Stimulated activated CD8-positive, alpha-beta memory T cell treated with anti-CD3 and anti-CD28 coated beads, Interleukin-7, amount 100 ng/mL, for 48 hours (primary cell): ENCODE measurements around the gene SELPLG.
"Not testable (repeated sequence)": the region's sequence is repeated elsewhere in the genome, so short reads cannot be mapped to it uniquely, and the experiment has no call there.

Experiments used
- DNase-seq, 2 donors: peaks; one replicate each; pipeline ENCODE4 v3.0.0-alpha.2; 2020; ENCODE audit warnings: low read depth in 1 of 2; ENCODE audit errors: extremely low read depth in 1 of 2

The SELPLG gene

GRCh38 chr12:108633534-108634248 is at the start of gene SELPLG:
Gene SELPLG (minus strand): TSS chr12:108633894. CDS start chr12:108624307, 9,587 bp downstream.
- peak; percentile 68 to 91 for DNase-seq

GRCh38 chr12:108681317-108681716 is 47.6 kb upstream of the SELPLG start:
- DNase-seq = no peak

GRCh38 chr12:108679106-108679681 is 45.5 kb upstream of the SELPLG start:
- no peak for DNase-seq

GRCh38 chr12:108678104-108678730 is 44.5 kb upstream of the SELPLG start:
- no peak for DNase-seq

GRCh38 chr12:108677381-108677780 is 43.7 kb upstream of the SELPLG start:
- DNase-seq = no peak

- DNase-seq = no peak
Observed at GRCh38 chr12:108676707-108677106, 43.0 kb upstream of the SELPLG start.

- DNase-seq = no peak
Observed at GRCh38 chr12:108675792-108676191, 42.1 kb upstream of the SELPLG start.

GRCh38 chr12:108672054-108672453 is 38.4 kb upstream of the SELPLG start:
- DNase-seq = no peak

GRCh38 chr12:108671110-108671509 is 37.4 kb upstream of the SELPLG start:
- DNase-seq = no peak

- no peak for DNase-seq
Observed at GRCh38 chr12:108670066-108670631, 36.5 kb upstream of the SELPLG start.

GRCh38 chr12:108668542-108668941 is 34.8 kb upstream of the SELPLG start:
- no peak for DNase-seq

- no peak for DNase-seq
Observed at GRCh38 chr12:108668063-108668462, 34.4 kb upstream of the SELPLG start.

GRCh38 chr12:108667349-108667748 is 33.7 kb upstream of the SELPLG start:
- no peak for DNase-seq

GRCh38 chr12:108666401-108666881 is 32.7 kb upstream of the SELPLG start:
- DNase-seq = no peak

- DNase-seq = no peak
Observed at GRCh38 chr12:108665608-108666202, 32.0 kb upstream of the SELPLG start.

GRCh38 chr12:108664338-108665258 is 30.9 kb upstream of the SELPLG start:
- DNase-seq = peak; percentile 53 to 78

GRCh38 chr12:108663324-108664015 is 29.8 kb upstream of the SELPLG start:
- DNase-seq = no peak

- not testable (repeated sequence) for DNase-seq
Observed at GRCh38 chr12:108658115-108658514, 24.4 kb upstream of the SELPLG start.

- no peak for DNase-seq
Observed at GRCh38 chr12:108657130-108657745, 23.5 kb upstream of the SELPLG start.
